ENCODE measurements around the gene CCNF. TPM values are rescaled to one million over a fixed set of nuclear protein-coding genes. Genes with fewer than 3 reads are reported as not detected.
"Not testable (repeated sequence)": the region's sequence is repeated elsewhere in the genome, so short reads cannot be mapped to it uniquely, and the experiment has no call there.

CCNF gene
- total RNA-seq, 1 experiment from 2014 or later, result 60.8 TPM

GRCh38 chr16:2432801-2433505, 3.7 kb downstream of the CCNF start:
- Histone ChIP-seq H3K4me3 (replicated peaks in 1 of 2; ENCODE audit: low read depth in 1 of 2, low read length in 2 of 2) (no peak overlapping the region), H3K4me2 (ENCODE audit: low read length) (no peak overlapping the region), H4K20me1 (ENCODE audit: insufficient read depth) (no peaks in the 10 kb centered on the region), H3K9me3 (ENCODE audit: control insufficient read depth in 1 of 2, insufficient read depth in 1 of 2, low read depth in 1 of 2, low read length in 2 of 2) (no peaks in the 10 kb centered on the region), H2AFZ (ENCODE audit: low read depth, low read length, poor library complexity, severe bottlenecking) (no peak overlapping the region), H3K27me3 (ENCODE audit: insufficient read depth, low read length) (no peaks in the 10 kb centered on the region), H3K79me2 (ENCODE audit: insufficient read depth, low read length) (peaks cover 68% of the 10 kb centered on the region), H3K27ac (ENCODE audit: low read depth, low read length) (no peak overlapping the region), H3K9me2 (ENCODE audit: insufficient read depth) (no peaks in the 10 kb centered on the region), H3K9ac (ENCODE audit: low read length) (no peak overlapping the region), H3K36me3 (ENCODE audit: control insufficient read depth in 1 of 2, insufficient read depth in 2 of 2, low read length in 2 of 2) (peaks cover 43 to 62% of the 10 kb centered on the region in 2 experiments), H3K4me1 (ENCODE audit: control insufficient read depth in 1 of 2, insufficient read depth in 2 of 2, low read length in 2 of 2) (peaks cover 6 to 21% of the 10 kb centered on the region in 2 experiments; a peak in 3 of 4 replicates)
- RAD21 ChIA-PET (ENCODE audit: low non-redundant PET in 1 of 2, low total read pairs in 2 of 2, uncharacterized antibody in 2 of 2, unreplicated experiment in 2 of 2), result no interaction called here
- DNase-seq (ENCODE audit: low read depth, low spot score) (no peak), ATAC-seq (no peak)
- no TSS peak for BruUV-seq (replicated peaks)
- CTCF ChIA-PET, result no interaction called here
- POLR2A ChIA-PET, result no interaction called here
- no peak for TF ChIP-seq ZFX (IDR thresholded peaks at IDR 0.05)
- no peak for TF ChIP-seq CBX3 (IDR thresholded peaks at IDR 0.05; ENCODE audit: low read depth)
- no peak for TF ChIP-seq SIN3A (IDR thresholded peaks at IDR 0.05; ENCODE audit: low read depth)
- TF ChIP-seq TCF7L2 (IDR thresholded peaks at IDR 0.05; ENCODE audit: borderline replicate concordance, extremely low read depth, insufficient read depth, insufficient read length), result no peak
- TF ChIP-seq EZH2phosphoT487 (IDR thresholded peaks at IDR 0.05; ENCODE audit: borderline replicate concordance), result no peak
- TF ChIP-seq RAD21 (IDR thresholded peaks at IDR 0.05; ENCODE audit: low read depth), result no peak
- TF ChIP-seq MAX (IDR thresholded peaks at IDR 0.05), result no peak
- no peak for TF ChIP-seq ELF1 (IDR thresholded peaks at IDR 0.05; ENCODE audit: borderline replicate concordance, low read depth)
- no peak for TF ChIP-seq CEBPB (IDR thresholded peaks at IDR 0.05; ENCODE audit: low read depth)
- TF ChIP-seq FOSL1 (IDR thresholded peaks at IDR 0.05; ENCODE audit: low read depth), result no peak
- no peak for TF ChIP-seq ZNF274 (IDR thresholded peaks at IDR 0.05; ENCODE audit: low read depth, low read length)
- TF ChIP-seq CTCF (IDR thresholded peaks at IDR 0.05 in 2 of 3, conservative IDR thresholded peaks at IDR 0.05 in 1 of 3; ENCODE audit: borderline replicate concordance in 1 of 3, insufficient read depth in 1 of 3, low read depth in 2 of 3, low read length in 2 of 3), result no peak
- no peak for TF ChIP-seq ZBTB33 (IDR thresholded peaks at IDR 0.05; ENCODE audit: extremely low read depth, insufficient replicate concordance, low read length)
- TF ChIP-seq SRF (IDR thresholded peaks at IDR 0.05; ENCODE audit: low read depth), result no peak
- TF ChIP-seq SP1 (IDR thresholded peaks at IDR 0.05; ENCODE audit: low read depth), result no peak
- TF ChIP-seq EZH2 (IDR thresholded peaks at IDR 0.05), result no peak
- TF ChIP-seq YY1 (IDR thresholded peaks at IDR 0.05; ENCODE audit: extremely low read depth, insufficient replicate concordance, low read depth, low read length), result no peak
- no peak for TF ChIP-seq POLR2AphosphoS5 (IDR thresholded peaks at IDR 0.05; ENCODE audit: low read depth, low read length)
- TF ChIP-seq JUND (IDR thresholded peaks at IDR 0.05), result no peak
- intact Hi-C loops (cut with micrococcal nuclease), result no loop called here

GRCh38 chr16:2435236-2435635, 6.0 kb downstream of the CCNF start:
- DNase-seq (ENCODE audit: low read depth, low spot score); ATAC-seq; BruUV-seq (replicated peaks); H3K9me2 ChIP-seq (ENCODE audit: insufficient read depth); H3K4me3 ChIP-seq (replicated peaks in 1 of 2; ENCODE audit: low read depth in 1 of 2, low read length in 2 of 2); POLR2A ChIA-PET; H3K9me3 ChIP-seq (ENCODE audit: control insufficient read depth in 1 of 2, insufficient read depth in 1 of 2, low read depth in 1 of 2, low read length in 2 of 2); H4K20me1 ChIP-seq (ENCODE audit: insufficient read depth); CTCF ChIA-PET; H3K4me2 ChIP-seq (ENCODE audit: low read length); H3K27ac ChIP-seq (ENCODE audit: low read depth, low read length); intact Hi-C loops (cut with micrococcal nuclease); H3K27me3 ChIP-seq (ENCODE audit: insufficient read depth, low read length); H2AFZ ChIP-seq (ENCODE audit: low read depth, low read length, poor library complexity, severe bottlenecking); H3K4me1 ChIP-seq (ENCODE audit: control insufficient read depth in 1 of 2, insufficient read depth in 2 of 2, low read length in 2 of 2); H3K9ac ChIP-seq (ENCODE audit: low read length): not testable (repeated sequence)
- Histone ChIP-seq H3K79me2 (ENCODE audit: insufficient read depth, low read length) (peaks cover 66% of the 10 kb centered on the region), H3K36me3 (ENCODE audit: control insufficient read depth in 1 of 2, insufficient read depth in 2 of 2, low read length in 2 of 2) (peaks cover 53 to 76% of the 10 kb centered on the region in 2 experiments)
- RAD21 ChIA-PET (ENCODE audit: low non-redundant PET in 1 of 2, low total read pairs in 2 of 2, uncharacterized antibody in 2 of 2, unreplicated experiment in 2 of 2), result interaction anchor here in 1 of 2 experiments (0.7 kb wide), 1 partner anchor 231 kb away, joined by 3 read pairs; no protein-coding TSS in a partner anchor
